Measurements from ENCODE around the gene NTN1.
"Not testable (repeated sequence)": the region's sequence is repeated elsewhere in the genome, so short reads cannot be mapped to it uniquely, and the experiment has no call there.

Gene NTN1

GRCh38 chr17:9127340-9127739, 106.0 kb downstream of the NTN1 start:
- DNase-seq: no peak

- no peak for DNase-seq
These were observed 110.1 kb downstream of the NTN1 start for GRCh38 chr17:9131371-9131770.

DNA sequence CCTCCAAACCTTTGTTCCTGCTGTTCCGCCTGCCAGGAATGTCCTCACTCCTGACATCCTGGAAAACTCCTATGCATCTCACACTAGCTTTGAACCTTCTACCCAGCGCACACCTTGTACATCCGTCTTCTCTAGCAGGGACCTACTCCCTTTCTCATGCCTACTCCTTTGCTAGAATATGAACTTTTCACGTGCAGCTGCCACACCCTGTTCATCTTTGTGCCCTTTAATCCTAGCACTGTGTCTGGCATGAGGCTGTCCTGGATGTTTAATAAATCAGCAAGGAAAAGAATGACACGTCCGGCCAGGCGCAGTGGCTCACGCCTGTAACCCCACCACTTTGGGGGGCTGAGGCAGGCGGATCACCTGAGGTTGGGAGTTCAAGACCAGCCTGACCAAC, 111.0 kb downstream of the NTN1 start:
- DNase-seq: no peak

DNA sequence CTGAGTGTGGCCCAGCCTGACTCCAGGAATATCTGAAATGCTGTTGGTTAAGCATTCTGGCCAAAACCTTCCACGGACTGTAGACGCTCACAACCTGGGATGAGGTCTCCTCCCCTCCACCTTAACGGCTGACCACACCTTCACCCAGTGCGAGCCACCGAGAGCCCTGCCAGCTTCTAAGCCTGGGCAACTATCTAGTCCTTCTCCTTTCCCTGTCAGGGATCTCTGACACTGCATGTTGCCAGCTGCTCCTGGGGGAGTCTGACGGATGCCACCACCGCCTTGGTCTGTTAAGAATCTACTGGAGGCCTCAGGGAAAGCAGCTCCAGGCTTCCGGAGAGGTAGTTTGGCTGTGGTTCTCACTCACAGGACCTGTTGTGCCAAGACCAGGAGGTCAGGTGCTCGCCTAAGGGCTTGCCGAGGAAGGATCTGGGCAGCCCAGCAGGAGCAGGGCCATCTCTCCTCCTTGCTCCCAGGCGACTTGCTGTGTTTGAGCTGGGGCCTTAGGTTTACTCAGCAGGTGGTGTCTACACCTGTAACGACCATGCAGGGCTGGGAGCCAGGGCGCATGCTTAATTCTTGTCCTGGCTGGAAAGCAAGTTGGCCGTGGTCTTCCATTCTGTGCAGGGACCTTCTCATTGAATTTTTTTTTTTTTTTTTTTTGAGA, 111.8 kb downstream of the NTN1 start:
- DNase-seq: no peak

GRCh38 chr17:9138161-9138717, 116.9 kb downstream of the NTN1 start:
- DNase-seq: no peak

DNA sequence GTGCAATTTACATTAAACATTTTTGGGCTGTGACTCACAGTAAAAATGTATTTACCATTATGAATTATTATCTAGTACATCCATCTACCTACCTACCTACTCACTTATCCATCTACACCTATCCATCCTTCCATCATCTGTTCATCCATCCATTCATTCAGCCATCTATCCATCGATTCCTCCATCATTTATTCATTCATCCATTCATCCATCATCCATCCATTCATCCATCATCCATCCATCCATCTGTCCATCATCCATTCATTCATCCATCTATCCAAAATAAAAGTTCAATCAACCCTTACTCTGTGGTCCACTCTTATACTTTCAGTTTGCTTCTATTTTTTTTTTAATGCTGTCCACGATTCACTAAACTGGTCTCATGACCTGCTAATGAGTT, 118.4 kb downstream of the NTN1 start:
- DNase-seq: no peak

DNA sequence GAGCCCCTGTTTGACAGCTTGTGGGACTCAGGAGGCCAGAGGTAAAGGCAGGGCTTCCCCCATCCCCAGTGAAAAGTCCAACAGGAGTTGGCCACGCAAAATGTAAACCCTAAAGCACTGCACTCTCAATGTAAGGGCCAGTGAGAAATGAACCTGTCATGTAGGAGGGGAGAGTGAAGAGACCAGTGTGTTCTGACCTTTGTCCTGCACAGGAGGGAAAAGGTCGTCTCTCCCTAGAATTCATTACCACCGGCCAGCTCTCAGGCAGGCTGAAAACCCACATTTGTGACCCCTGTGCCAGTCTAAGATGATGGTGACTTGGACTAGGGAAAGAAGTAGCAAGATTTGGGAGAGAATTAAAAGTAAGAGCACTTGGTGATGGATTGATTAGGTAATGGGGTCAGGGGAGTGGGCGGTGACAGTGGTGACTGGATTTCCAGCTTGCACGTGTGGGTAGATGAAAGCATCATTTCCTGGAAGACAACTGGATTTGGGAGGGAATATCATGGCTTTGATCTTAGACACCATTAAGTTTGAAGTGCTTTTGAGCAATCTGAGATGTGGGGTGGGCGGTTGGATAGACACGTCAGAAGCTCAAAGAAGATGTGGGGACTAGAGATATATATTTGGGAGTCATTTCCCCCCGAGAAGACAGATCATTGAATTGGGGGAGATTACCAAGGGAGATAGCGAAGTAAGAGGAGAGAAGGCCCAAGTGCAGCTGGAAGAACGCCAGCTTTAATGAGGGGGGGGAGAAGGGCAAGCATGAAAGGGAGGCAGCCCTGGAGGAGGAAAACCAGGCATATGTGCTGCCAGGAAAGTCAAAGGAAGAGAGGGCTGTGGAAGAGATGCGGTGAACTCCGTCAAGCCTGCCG, 119.5 kb downstream of the NTN1 start:
- no peak for DNase-seq

- no peak for DNase-seq
These were observed 120.1 kb downstream of the NTN1 start for GRCh38 chr17:9141425-9141753.

DNA sequence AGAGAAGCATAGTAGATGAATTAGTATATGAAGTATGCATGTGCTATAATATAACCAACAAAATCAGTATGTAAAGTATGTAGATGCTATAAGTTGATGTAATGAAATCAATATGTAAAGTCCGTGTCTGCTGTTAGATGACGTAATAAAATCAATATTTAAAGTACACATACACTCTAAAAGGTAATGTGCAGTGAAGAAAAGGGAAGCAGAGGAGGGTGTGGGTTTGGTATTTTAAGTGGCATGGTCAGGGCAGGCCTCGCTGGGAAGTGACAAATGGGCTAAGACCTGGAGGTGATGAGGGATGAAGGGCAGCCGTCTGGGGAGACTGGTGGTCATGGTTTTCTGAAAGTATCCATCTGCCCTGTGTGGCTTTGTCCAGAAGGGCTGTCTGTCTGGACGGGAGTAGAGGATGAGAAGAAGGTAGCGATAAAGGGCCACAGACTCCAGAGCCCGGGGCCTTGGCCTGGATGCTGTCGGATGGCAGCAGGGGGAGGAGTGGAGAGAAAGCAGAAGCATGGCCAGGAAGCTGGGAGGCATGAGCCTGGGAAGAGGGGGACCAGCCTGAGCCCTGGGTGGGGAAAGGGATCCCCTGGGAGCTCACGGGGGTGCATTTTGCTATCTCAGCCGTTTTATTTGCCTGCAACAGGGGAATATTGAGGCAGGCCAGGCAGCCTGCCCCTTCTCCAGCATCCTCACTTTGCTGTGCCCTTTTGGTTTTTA, 121.6 kb downstream of the NTN1 start:
- DNase-seq: no peak

- DNase-seq: no peak
These were observed 123.4 kb downstream of the NTN1 start for GRCh38 chr17:9144502-9145249.

- DNase-seq: no peak
These were observed 124.8 kb downstream of the NTN1 start for GRCh38 chr17:9146064-9146463.

- DNase-seq: no peak
These were observed 127.7 kb downstream of the NTN1 start for GRCh38 chr17:9148905-9149525.

DNA sequence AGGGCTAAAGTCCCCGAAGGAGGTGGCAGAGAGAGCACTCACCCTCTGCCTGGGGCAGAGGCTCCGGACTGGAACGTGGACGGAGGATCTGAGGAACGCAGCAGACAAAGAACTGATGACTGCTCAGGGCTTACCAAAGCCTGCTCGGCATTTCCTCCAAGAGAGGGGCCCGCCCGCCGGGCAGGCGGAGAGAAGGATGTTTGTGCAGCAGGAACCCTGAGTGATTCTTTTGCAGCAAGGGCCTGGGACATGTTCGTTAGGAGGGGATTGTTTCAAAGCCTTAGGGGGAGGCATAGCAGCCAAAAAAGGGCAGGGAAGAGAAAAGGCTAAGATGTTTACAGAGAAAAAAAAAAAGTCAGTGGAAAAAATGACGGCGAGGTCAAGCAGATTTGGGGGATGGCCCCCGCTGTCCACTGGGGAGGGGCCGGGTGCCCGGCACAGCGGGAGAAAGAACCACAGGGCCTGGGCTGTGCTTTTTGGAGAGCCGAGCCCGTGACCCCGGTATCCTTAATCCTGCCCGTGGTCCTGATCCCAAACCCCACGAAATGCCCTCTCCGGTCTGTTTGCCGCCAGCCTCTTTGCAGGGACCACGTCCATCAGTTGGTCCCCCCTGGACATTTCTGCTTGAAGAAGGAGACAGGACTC, 129.3 kb downstream of the NTN1 start:
- no peak for DNase-seq

DNA sequence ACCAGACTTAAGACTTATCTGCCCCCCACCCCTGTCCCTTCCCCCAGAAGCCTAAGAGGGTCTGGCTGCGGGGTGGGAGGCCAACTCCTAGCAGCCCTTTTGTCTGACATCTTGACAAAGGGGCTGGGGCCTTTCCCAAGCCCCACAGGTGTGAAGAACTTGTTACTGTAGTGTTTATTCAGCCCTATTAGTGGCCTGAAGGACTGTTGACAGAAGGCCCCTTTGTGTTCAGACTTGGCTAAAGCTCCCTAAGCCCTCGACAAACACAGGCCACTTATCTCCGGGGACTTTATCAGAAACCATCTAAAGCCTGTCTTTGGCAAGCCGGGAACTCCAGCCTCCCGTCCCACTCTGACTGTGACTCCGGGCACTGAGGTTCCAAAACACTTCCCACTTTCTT, 129.8 kb downstream of the NTN1 start:
- peak; percentile 46 for DNase-seq

- DNase-seq: not testable (repeated sequence)
These were observed 130.4 kb downstream of the NTN1 start for GRCh38 chr17:9151740-9152139.

- no peak for DNase-seq
These were observed 137.5 kb downstream of the NTN1 start for GRCh38 chr17:9158544-9159452.

DNA sequence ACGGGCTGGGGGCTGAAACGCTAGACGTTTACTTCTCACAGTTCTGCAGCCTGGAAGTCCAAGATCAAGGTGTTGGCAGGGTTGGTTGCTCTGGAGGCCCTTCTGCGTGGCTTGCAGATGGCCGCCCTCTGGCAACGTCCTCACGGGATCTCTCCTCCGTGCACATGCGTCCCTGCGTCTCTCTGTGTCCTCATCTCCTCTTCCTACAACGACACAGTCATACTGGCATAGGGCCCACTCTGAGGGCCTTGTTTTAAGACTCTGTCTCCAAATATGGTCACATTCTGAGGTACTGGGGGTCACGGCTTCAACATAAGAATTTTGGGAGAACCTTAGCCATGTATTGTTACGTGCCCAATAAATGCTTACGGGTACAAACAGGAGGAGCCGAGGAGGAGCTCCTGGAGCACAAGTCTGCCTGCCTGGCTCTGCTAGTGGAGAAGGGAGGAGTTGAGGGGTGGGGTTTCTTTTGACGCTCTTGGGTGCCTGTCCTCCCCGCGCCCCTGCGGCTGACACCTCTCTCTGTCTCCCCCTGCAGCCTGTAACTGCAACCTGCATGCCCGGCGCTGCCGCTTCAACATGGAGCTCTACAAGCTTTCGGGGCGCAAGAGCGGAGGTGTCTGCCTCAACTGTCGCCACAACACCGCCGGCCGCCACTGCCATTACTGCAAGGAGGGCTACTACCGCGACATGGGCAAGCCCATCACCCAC, 141.1 kb downstream of the NTN1 start:
- no peak for DNase-seq

GRCh38 chr17:9166788-9167187, 145.5 kb downstream of the NTN1 start:
- no peak for DNase-seq

- no peak for DNase-seq
These were observed 146.1 kb downstream of the NTN1 start for GRCh38 chr17:9167379-9167778.

- DNase-seq: no peak
These were observed 147.8 kb downstream of the NTN1 start for GRCh38 chr17:9169116-9169515.
